Measurements from ENCODE around the gene AMDHD1.

Gene AMDHD1

GRCh38 chr12:95996034-95996658 is 53.0 kb downstream of the AMDHD1 start, which contains the start of gene HAL:
Gene HAL, minus strand, starts transcription at chr12:95996344. Its CDS starts 434 bp downstream, at chr12:95995910.
- no peak for DNase-seq

DNA sequence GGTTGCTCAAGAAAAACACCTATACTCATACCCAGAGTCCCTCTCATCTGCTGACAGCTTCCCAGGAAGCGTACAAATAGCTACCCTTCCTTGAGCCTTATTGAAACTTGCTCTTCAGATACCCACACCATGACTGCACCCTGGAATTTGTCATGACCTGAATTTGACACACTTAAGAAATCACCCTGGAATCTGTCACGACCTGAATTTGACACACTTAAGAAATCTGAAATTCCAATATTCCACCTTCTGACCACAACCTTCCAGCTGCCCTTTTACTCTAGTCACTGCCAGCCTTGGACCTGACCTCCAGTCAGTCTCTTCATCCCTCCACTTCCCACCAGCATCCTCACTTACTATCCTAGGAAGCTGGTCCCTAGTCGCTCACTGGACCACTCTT is 54.1 kb downstream of the AMDHD1 start:
- DNase-seq, result no peak

DNA sequence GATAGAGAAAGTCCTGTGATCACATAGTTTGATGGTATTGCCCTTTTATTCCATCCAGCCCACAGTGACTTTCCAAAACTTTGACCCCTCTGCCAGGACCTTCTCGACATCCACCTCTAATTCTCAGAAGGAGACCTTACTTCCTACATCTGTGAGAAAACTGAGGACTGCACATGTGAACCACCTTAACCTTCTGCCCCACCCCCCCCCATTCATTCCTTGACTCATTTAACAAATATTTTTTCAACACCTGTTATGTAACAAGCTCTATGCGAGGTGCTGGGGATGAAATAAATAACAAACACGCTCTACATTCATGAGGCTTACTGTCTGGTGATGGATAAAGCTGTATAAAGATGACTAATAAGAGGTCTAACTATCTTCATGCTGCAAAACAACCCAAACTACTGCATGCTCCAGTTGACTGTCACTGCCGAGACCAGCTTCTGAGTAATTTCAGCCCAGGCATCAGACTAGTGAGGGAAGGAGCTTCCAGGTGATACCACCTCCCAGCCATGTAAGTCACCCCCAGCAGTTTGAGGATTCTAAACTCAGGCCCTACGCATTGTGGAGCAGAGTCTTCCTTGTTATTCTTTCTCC is 54.9 kb downstream of the AMDHD1 start:
- DNase-seq, result no peak

GRCh38 chr12:95998611-95999286 is 55.6 kb downstream of the AMDHD1 start:
- peak; percentile 44 for DNase-seq

- DNase-seq, result no peak
Measured at GRCh38 chr12:95999484-95999883, 56.4 kb downstream of the AMDHD1 start.

DNA sequence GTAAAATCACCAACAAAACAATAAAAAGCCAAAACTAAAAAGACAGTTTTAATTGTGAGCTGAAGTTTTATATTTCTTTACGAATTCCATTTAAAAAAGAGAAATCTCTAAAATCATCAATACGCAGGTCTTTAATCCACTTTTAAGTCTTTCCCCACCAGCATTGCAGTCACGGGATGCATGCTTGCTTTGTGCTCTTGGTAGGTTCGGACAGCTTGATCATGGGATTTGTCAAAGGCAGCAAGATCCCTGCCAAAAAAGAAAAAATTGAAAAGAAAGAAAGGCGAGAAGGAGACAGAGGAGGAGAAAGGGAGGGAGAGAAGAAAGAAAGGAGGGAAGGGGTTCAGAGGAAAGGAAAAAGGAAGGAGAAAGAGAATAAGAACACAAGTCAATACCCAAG is 57.7 kb downstream of the AMDHD1 start:
- no peak for DNase-seq

- no peak for DNase-seq
Measured at GRCh38 chr12:96006727-96007126, 63.6 kb downstream of the AMDHD1 start.

DNA sequence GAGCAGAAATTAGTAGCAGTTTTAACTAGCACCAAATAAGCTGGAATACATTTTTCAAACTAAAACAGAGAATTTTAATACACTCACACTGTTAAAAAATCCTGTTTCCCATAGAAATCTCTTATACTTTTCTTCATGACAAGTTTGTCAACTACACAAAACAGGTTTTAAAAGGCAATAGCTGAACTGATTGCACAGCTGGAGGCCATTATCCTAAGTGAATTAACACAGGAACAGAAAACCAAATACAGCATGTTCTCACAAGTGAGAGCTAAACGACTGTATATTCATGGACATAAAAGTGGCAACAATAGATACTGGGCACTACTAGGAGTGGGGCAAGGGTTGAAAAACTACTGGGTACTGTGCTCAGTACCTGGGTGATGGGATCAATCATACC is 64.6 kb downstream of the AMDHD1 start:
- no peak for DNase-seq

GRCh38 chr12:96014943-96015599 is 71.9 kb downstream of the AMDHD1 start:
- no peak for DNase-seq

GRCh38 chr12:96015672-96016071 is 72.5 kb downstream of the AMDHD1 start:
- DNase-seq, result peak; percentile 36

All from HCEC 1CT (cell line).